GM10248 (cell line): ENCODE data around the gene APOL1.

Experiments used
- CTCF ChIA-PET: fragments of 300-600 bp; sonication (Branson Sonifier 250); formaldehyde crosslinking; extraction: SDS; loops from one replicate; lab custom pipeline; 2021; ENCODE audit warnings: antibody characterized with exemption; lab: Yijun Ruan, JAX
- POLR2A ChIA-PET: fragments of 350-650 bp; sonication (Branson Sonifier 250); formaldehyde crosslinking; extraction: SDS; loops from one replicate; lab custom pipeline; 2020; ENCODE audit warnings: antibody characterized with exemption; lab: Yijun Ruan, JAX
- DNase-seq: peaks from one replicate; pipeline ENCODE4 v3.0.0; 2012; ENCODE audit errors: extremely low spot score
- CTCF ChIP-seq: IDR thresholded peaks from 2 replicates; pipeline ENCODE4 v1.5.1; 2012; ENCODE audit warnings: mild to moderate bottlenecking, low read depth; ENCODE audit errors: extremely low read depth, missing control alignments, control extremely low read depth

APOL1 gene

GRCh38 chr22:36218648-36219193 lies 34.2 kb upstream of the APOL1 start:
- no peak for TF ChIP-seq CTCF
- ChIA-PET POLR2A (no interaction called here), CTCF (interaction anchor here (3.2 kb wide), 1 partner anchor 38 kb away, joined by 11 read pairs; no protein-coding TSS in a partner anchor)
- DNase-seq, result no peak

GRCh38 chr22:36220451-36220921 lies 32.4 kb upstream of the APOL1 start:
- ChIA-PET CTCF (interaction anchor here (1.1 to 2.6 kb wide), 5 partner anchors 8 to 25 kb away, joined by 3 to 8 read pairs (median 3); partner anchors contain the start of gene APOL2), POLR2A (no interaction called here)
- DNase-seq, result no peak
- no peak for TF ChIP-seq CTCF

GRCh38 chr22:36221799-36222751 lies 30.9 kb upstream of the APOL1 start:
- TF ChIP-seq CTCF, result peak; percentile 68
- CTCF ChIA-PET, result interaction anchor here (1.1 to 2.6 kb wide), 5 partner anchors 16 to 27 kb away, joined by 3 to 8 read pairs (median 3); partner anchors contain the start of gene APOL2
- POLR2A ChIA-PET, result no interaction called here
- peak; percentile 57 for DNase-seq

- ChIA-PET POLR2A (no interaction called here), CTCF (interaction anchor here (1.3 kb wide), 1 partner anchor 15 kb away, joined by 3 read pairs; no protein-coding TSS in a partner anchor)
- TF ChIP-seq CTCF, result no peak
- no peak for DNase-seq
Observed at GRCh38 chr22:36222887-36223450, 30.0 kb upstream of the APOL1 start.

- ChIA-PET POLR2A (no interaction called here), CTCF (no interaction called here)
- TF ChIP-seq CTCF, result no peak
- DNase-seq, result no peak
Observed at GRCh38 chr22:36223504-36223903, 29.4 kb upstream of the APOL1 start.

- ChIA-PET POLR2A (no interaction called here), CTCF (no interaction called here)
- TF ChIP-seq CTCF, result no peak
- DNase-seq, result no peak
Observed at GRCh38 chr22:36224245-36224644, 28.7 kb upstream of the APOL1 start.
